ENCODE results near the gene NEK4.

The NEK4 gene

GRCh38 chr3:52792961-52793695, 22.4 kb upstream of the NEK4 start:
- DNase-seq: no peak

GRCh38 chr3:52792413-52792812, 21.7 kb upstream of the NEK4 start:
- DNase-seq: no peak

GRCh38 chr3:52791928-52792327, 21.2 kb upstream of the NEK4 start:
- no peak for DNase-seq

GRCh38 chr3:52791366-52791765, 20.6 kb upstream of the NEK4 start:
- no peak for DNase-seq

GRCh38 chr3:52790741-52791140, 20.0 kb upstream of the NEK4 start:
- no peak for DNase-seq

- DNase-seq: no peak
These were observed 19.6 kb upstream of the NEK4 start for GRCh38 chr3:52790337-52790736.

- no peak for DNase-seq
These were observed 19.0 kb upstream of the NEK4 start for GRCh38 chr3:52789746-52790040.

- no peak for DNase-seq
These were observed 18.4 kb upstream of the NEK4 start for GRCh38 chr3:52788890-52789745.

GRCh38 chr3:52787672-52788625, 17.2 kb upstream of the NEK4 start:
- no peak for DNase-seq

GRCh38 chr3:52787246-52787645, 16.5 kb upstream of the NEK4 start:
- no peak for DNase-seq

- no peak for DNase-seq
These were observed 15.8 kb upstream of the NEK4 start for GRCh38 chr3:52786330-52787215.

GRCh38 chr3:52784931-52785590, 14.3 kb upstream of the NEK4 start:
- DNase-seq: no peak

- no peak for DNase-seq
These were observed 13.4 kb upstream of the NEK4 start for GRCh38 chr3:52784021-52784621.

- no peak for DNase-seq
These were observed 12.4 kb upstream of the NEK4 start for GRCh38 chr3:52783211-52783555.

- DNase-seq: no peak
These were observed 11.9 kb upstream of the NEK4 start for GRCh38 chr3:52782412-52783210.

GRCh38 chr3:52781741-52782140, 11.0 kb upstream of the NEK4 start:
- no peak for DNase-seq

GRCh38 chr3:52779837-52780585, 9.3 kb upstream of the NEK4 start:
- DNase-seq: no peak

GRCh38 chr3:52779011-52779836, 8.5 kb upstream of the NEK4 start:
- no peak for DNase-seq
